CD14-positive monocyte (primary cell): Measurements from ENCODE around the gene ZDHHC19. TPM values are rescaled to one million over a fixed set of nuclear protein-coding genes. Genes with fewer than 3 reads are reported as not detected.

Source experiments
- DNase-seq, 3 donors: peaks; one replicate each; pipeline ENCODE4 v3.0.0-alpha.2; 2011 to 2022
- H2AFZ ChIP-seq: 2 replicates; pipeline ENCODE4 v1.6.0; 2012; ENCODE audit warnings: mild to moderate bottlenecking, low read depth, low read length, inconsistent platforms; ENCODE audit not compliant: insufficient read depth, poor library complexity, severe bottlenecking
- H3K27ac ChIP-seq, 2 donors: 1 replicate in 1 of 2; 2 replicates in 1 of 2; pipeline ENCODE4 v1.5.1; 2012 to 2013; ENCODE audit warnings: low read length in 2 of 2, control low read depth in 1 of 2, inconsistent platforms in 1 of 2, low read depth in 1 of 2, mild to moderate bottlenecking in 1 of 2
- H3K27me3 ChIP-seq, 2 donors: one replicate each; pipeline versions ENCODE4 v1.6.0 to v1.6.1; 2011 to 2013; ENCODE audit warnings: low read length in 2 of 2; ENCODE audit not compliant: control insufficient read depth in 2 of 2, insufficient read depth in 2 of 2
- H3K36me3 ChIP-seq, 2 donors: replicated peaks in 1 of 2; 1 replicate in 1 of 2; 2 replicates in 1 of 2; pipeline versions ENCODE4 v1.5.1 to v1.6.1; 2012 to 2013; ENCODE audit warnings: low read length in 2 of 2, control low read depth in 1 of 2, inconsistent platforms in 1 of 2, mild to moderate bottlenecking in 1 of 2; ENCODE audit not compliant: insufficient read depth in 2 of 2, control insufficient read depth in 1 of 2
- H3K4me1 ChIP-seq, 2 donors: 1 replicate in 1 of 2; 2 replicates in 1 of 2; pipeline versions ENCODE4 v1.5.1 to v1.6.1; 2012 to 2013; ENCODE audit warnings: low read length in 2 of 2, control low read depth in 1 of 2, inconsistent platforms in 1 of 2, mild to moderate bottlenecking in 1 of 2, moderate library complexity in 1 of 2; ENCODE audit not compliant: insufficient read depth in 2 of 2, control insufficient read depth in 1 of 2
- H3K4me2 ChIP-seq: replicated peaks from 2 replicates; pipeline ENCODE3; 2012; ENCODE audit warnings: low read length, moderate library complexity, mild to moderate bottlenecking; ENCODE audit not compliant: poor library complexity, severe bottlenecking; ENCODE audit errors: extremely low read depth
- H3K4me3 ChIP-seq, 3 experiments: fragments of 200-600 bp in 1 of 3; sonication (generic) in 1 of 3; replicated peaks in 1 of 3; 1 replicate in 2 of 3; 2 replicates in 1 of 3; pipeline ENCODE4 v1.5.1; 2011 to 2013; ENCODE audit warnings: low read length in 3 of 3, mild to moderate bottlenecking in 3 of 3, control low read depth in 2 of 3, low read depth in 2 of 3, inconsistent platforms in 1 of 3, moderate library complexity in 1 of 3
- H3K79me2 ChIP-seq: 2 replicates; pipeline ENCODE4 v1.6.0; 2012; ENCODE audit warnings: mild to moderate bottlenecking, control low read depth, inconsistent platforms, low read length, moderate library complexity; ENCODE audit not compliant: insufficient read depth
- H3K9ac ChIP-seq: 2 replicates; pipeline ENCODE4 v1.6.0; 2017; ENCODE audit warnings: low read length, mild to moderate bottlenecking; ENCODE audit not compliant: insufficient read depth, poor library complexity, severe bottlenecking
- H3K9me3 ChIP-seq, 2 donors: replicated peaks in 1 of 2; 1 replicate in 1 of 2; 2 replicates in 1 of 2; pipeline versions ENCODE4 v1.5.1 to v1.6.1; 2012 to 2013; ENCODE audit warnings: low read length in 2 of 2, control low read depth in 1 of 2; ENCODE audit not compliant: control insufficient read depth in 1 of 2, insufficient read depth in 1 of 2
- H4K20me1 ChIP-seq: 2 replicates; pipeline ENCODE4 v1.6.0; 2012; ENCODE audit warnings: mild to moderate bottlenecking, low read length, control low read depth, moderate library complexity; ENCODE audit not compliant: insufficient read depth
- H3K27ac Mint-ChIP-seq, 7 donors: one replicate each; pipeline ENCODE4 v1.8.0; 2020; ENCODE audit warnings: mild to moderate bottlenecking in 7 of 7, mixed read lengths in 7 of 7, moderate library complexity in 6 of 7, inconsistent platforms in 2 of 7
- H3K27me3 Mint-ChIP-seq, 3 donors: one replicate each; pipeline ENCODE4 v1.8.0; 2021 to 2022; ENCODE audit warnings: low read depth in 3 of 3, mild to moderate bottlenecking in 3 of 3, mixed read lengths in 3 of 3, moderate library complexity in 3 of 3, inconsistent platforms in 1 of 3
- H3K36me3 Mint-ChIP-seq, 2 donors: one replicate each; pipeline ENCODE4 v1.8.0; 2020; ENCODE audit warnings: mixed read lengths in 2 of 2, inconsistent platforms in 1 of 2, mild to moderate bottlenecking in 1 of 2
- H3K4me1 Mint-ChIP-seq: one replicate; pipeline ENCODE4 v1.8.0; 2020; ENCODE audit warnings: mild to moderate bottlenecking, mixed read lengths
- H3K4me3 Mint-ChIP-seq, 2 donors: one replicate each; pipeline ENCODE4 v1.8.0; 2020; ENCODE audit warnings: mild to moderate bottlenecking in 2 of 2, mixed read lengths in 2 of 2, moderate library complexity in 1 of 2
- H3K9me3 Mint-ChIP-seq, 7 donors: one replicate each; pipeline ENCODE4 v1.8.0; 2020 to 2022; ENCODE audit warnings: mixed read lengths in 7 of 7, mild to moderate bottlenecking in 6 of 7, moderate library complexity in 6 of 7, inconsistent platforms in 2 of 7
- WGBS: methylation state at CpG from one replicate; pipeline ENCODE4 v1.1.5; 2013; ENCODE audit warnings: missing lambda C conversion rate; ENCODE audit not compliant: insufficient coverage; 5-methylcytosine and 5-hydroxymethylcytosine counted together
- intact Hi-C, 2 donors: fragments of 100-400 bp; cut with micrococcal nuclease; formaldehyde crosslinking; loops; one replicate each; pipeline versions ENCODE4 v1.15.0 to v1.15.1; 2023
- polyA plus RNA-seq, 3 donors: library from polyadenylated mRNA; depleted of rRNA in 1 of 3; unstranded in 2 of 3; stranded (reverse) in 1 of 3; fragments of 300-500 nt in 2 of 3; fragments of >200 nt in 1 of 3; fragmentation: Illumina TruSeq in 2 of 3; gene quantifications; 1 replicate in 2 of 3; 2 replicates in 1 of 3; pipeline ENCODE4 v1.2.3, GENCODE V29; 2012 to 2021
- TF ChIP-seq, protein P1 (sequence below): fragments of 200-600 bp; IDR thresholded peaks from one replicate; pipeline ENCODE4 v1.8.0; 2022; ENCODE audit warnings: antibody characterized with exemption, mild to moderate bottlenecking

ZDHHC19 gene
- polyA plus RNA-seq, 3 donors: not detected

DNA sequence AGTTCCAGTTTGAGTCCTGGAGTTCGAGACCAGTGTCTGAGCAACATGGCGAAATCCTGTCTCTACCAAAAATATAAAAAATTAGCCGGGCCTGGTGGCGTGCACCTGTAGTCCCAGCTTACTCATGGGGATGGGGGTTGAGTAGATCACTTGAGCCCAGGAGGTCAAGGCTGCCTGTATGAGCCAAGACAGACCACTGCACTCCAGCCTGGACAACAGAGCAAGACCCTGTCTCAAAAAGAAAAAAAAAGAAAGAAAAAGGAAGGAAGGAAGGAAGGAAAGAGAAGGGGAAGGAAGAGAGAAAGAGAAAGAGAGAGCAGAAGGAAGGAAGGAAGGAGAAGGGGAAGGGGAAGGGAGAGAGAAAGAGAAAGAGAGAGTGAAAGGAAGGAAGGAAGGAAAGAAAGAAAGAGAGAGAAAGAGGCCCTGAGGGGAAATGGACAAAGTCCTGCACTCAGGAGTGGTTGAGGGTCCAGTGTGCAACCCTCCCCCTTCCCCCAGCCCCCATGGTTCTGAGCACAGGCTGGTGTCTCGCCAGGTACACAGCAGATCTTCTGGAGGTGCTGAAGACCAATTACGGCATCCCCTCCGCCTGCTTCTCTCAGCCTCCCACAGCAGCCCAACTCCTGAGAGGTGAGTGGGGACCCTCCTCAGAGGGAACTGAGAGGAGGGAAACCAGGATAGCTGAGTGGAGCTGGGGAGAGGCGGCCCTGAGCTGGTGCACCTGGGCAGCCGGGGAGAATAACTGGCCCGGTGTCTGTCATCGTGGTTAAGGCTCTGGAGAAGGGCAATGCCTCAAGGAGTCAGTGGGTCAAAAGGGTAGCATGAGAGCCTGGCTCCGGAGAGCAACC, 6.3 kb upstream of the ZDHHC19 start:
- Mint-ChIP-seq H3K27ac (peak overlapping the region in 1 of 7 donors; percentile 23), H3K4me1 (peaks cover 45% of the 10 kb centered on the region), H3K27me3 (peaks cover 0 to 9% (median 4%) of the 10 kb centered on the region in 3 donors), H3K9me3 (peaks cover 0 to 3% (median 0%) of the 10 kb centered on the region in 7 donors), H3K4me3 (no peak overlapping the region), H3K36me3 (no peaks in the 10 kb centered on the region)
- peaks cover 40 to 48% of the 10 kb centered on the region in 2 donors for H3K4me1 ChIP-seq
- no peak for DNase-seq
- H3K4me3 ChIP-seq: no peak overlapping the region
- WGBS: 86% methylated on average over 6 of the region's 12 CpGs
- intact Hi-C loops: no loop called here
- H4K20me1 ChIP-seq: no peaks in the 10 kb centered on the region
- no peaks in the 10 kb centered on the region for H3K9me3 ChIP-seq
- no peaks in the 10 kb centered on the region for H3K36me3 ChIP-seq
- TF ChIP-seq, protein P1, sequence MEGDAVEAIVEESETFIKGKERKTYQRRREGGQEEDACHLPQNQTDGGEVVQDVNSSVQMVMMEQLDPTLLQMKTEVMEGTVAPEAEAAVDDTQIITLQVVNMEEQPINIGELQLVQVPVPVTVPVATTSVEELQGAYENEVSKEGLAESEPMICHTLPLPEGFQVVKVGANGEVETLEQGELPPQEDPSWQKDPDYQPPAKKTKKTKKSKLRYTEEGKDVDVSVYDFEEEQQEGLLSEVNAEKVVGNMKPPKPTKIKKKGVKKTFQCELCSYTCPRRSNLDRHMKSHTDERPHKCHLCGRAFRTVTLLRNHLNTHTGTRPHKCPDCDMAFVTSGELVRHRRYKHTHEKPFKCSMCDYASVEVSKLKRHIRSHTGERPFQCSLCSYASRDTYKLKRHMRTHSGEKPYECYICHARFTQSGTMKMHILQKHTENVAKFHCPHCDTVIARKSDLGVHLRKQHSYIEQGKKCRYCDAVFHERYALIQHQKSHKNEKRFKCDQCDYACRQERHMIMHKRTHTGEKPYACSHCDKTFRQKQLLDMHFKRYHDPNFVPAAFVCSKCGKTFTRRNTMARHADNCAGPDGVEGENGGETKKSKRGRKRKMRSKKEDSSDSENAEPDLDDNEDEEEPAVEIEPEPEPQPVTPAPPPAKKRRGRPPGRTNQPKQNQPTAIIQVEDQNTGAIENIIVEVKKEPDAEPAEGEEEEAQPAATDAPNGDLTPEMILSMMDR: no peak
- no peak overlapping the region for H3K4me2 ChIP-seq
- no peak overlapping the region for H2AFZ ChIP-seq
- H3K27me3 ChIP-seq: no peaks in the 10 kb centered on the region
- no peak overlapping the region for H3K27ac ChIP-seq
- H3K9ac ChIP-seq: no peak overlapping the region
- no peaks in the 10 kb centered on the region for H3K79me2 ChIP-seq

GRCh38 chr3:196216681-196217211, 5.5 kb upstream of the ZDHHC19 start:
- Histone ChIP-seq H3K4me3 (no peak overlapping the region), H3K36me3 (no peaks in the 10 kb centered on the region), H3K27ac (no peak overlapping the region), H3K79me2 (no peaks in the 10 kb centered on the region), H2AFZ (no peak overlapping the region), H3K27me3 (no peaks in the 10 kb centered on the region), H3K4me2 (no peak overlapping the region), H4K20me1 (no peaks in the 10 kb centered on the region), H3K4me1 (peaks cover 40 to 48% of the 10 kb centered on the region in 2 donors), H3K9me3 (no peaks in the 10 kb centered on the region), H3K9ac (no peak overlapping the region)
- intact Hi-C loops: no loop called here
- peaks cover 45% of the 10 kb centered on the region for H3K4me1 Mint-ChIP-seq
- no peak overlapping the region for H3K4me3 Mint-ChIP-seq
- H3K27me3 Mint-ChIP-seq: peaks cover 2 to 9% (median 4%) of the 10 kb centered on the region in 3 donors
- no peaks in the 10 kb centered on the region for H3K36me3 Mint-ChIP-seq
- DNase-seq: no peak
- peaks cover 0 to 3% (median 0%) of the 10 kb centered on the region in 7 donors for H3K9me3 Mint-ChIP-seq
- 87% methylated on average over 23 of the region's 25 CpGs for WGBS
- H3K27ac Mint-ChIP-seq: no peak overlapping the region
- TF ChIP-seq, protein P1: no peak
